ENCODE data around the gene KCNJ10. TPM values are rescaled to one million over a fixed set of nuclear protein-coding genes. Genes with fewer than 3 reads are reported as not detected.

The KCNJ10 gene
- total and polyA plus RNA-seq, 2 of the 13 experiments (the other 11 are each of a cell fraction or from before 2014, with no cell fraction given), result 4.4 to 10.3 TPM

- TF ChIP-seq ZIK1 (CRISPR knock-in tag; IDR thresholded peaks at IDR 0.05; ENCODE audit: borderline replicate concordance, low read depth) (no peak), AGO2 (optimal IDR thresholded peaks at IDR 0.05; ENCODE audit: low read depth, low read length) (no peak), BATF2 (CRISPR knock-in tag; IDR thresholded peaks at IDR 0.05) (no peak), ZNF143 (CRISPR knock-in tag; IDR thresholded peaks at IDR 0.05) (no peak), NFYC (CRISPR knock-in tag; IDR thresholded peaks at IDR 0.05) (no peak), YEATS2 (CRISPR knock-in tag; IDR thresholded peaks at IDR 0.05; ENCODE audit: borderline replicate concordance) (no peak), ZNF17 (CRISPR knock-in tag; IDR thresholded peaks at IDR 0.05) (no peak), ZZZ3 (CRISPR knock-in tag; IDR thresholded peaks at IDR 0.05; ENCODE audit: borderline replicate concordance) (no peak), TEAD3 (CRISPR knock-in tag; optimal IDR thresholded peaks at IDR 0.05; ENCODE audit: borderline replicate concordance) (peak; percentile 31), CHCHD3 (CRISPR knock-in tag; IDR thresholded peaks at IDR 0.05) (no peak), MXD3 (CRISPR knock-in tag; IDR thresholded peaks at IDR 0.05) (no peak), ZBTB7A (CRISPR knock-in tag; IDR thresholded peaks at IDR 0.05) (no peak), ZNF567 (CRISPR knock-in tag; IDR thresholded peaks at IDR 0.05; ENCODE audit: borderline replicate concordance) (no peak), NFKBIZ (CRISPR knock-in tag; IDR thresholded peaks at IDR 0.05) (no peak), SOX6 (IDR thresholded peaks at IDR 0.05) (no peak), SOX6 (CRISPR knock-in tag; IDR thresholded peaks at IDR 0.05) (peak; percentile 29), ZNF740 (CRISPR knock-in tag; IDR thresholded peaks at IDR 0.05) (no peak), FOXM1 (CRISPR knock-in tag; IDR thresholded peaks at IDR 0.05) (no peak), ZNF598 (CRISPR knock-in tag; IDR thresholded peaks at IDR 0.05; ENCODE audit: borderline replicate concordance) (no peak), TRIM22 (IDR thresholded peaks at IDR 0.05) (no peak), SOX5 (CRISPR knock-in tag; IDR thresholded peaks at IDR 0.05; ENCODE audit: borderline replicate concordance) (no peak), HDAC1 (CRISPR knock-in tag; IDR thresholded peaks at IDR 0.05) (no peak), ISL2 (CRISPR knock-in tag; IDR thresholded peaks at IDR 0.05) (no peak), AFF4 (CRISPR knock-in tag; IDR thresholded peaks at IDR 0.05) (no peak)
Measured at GRCh38 chr1:160064746-160065145, 5.2 kb downstream of the KCNJ10 start (continued).

Measured in HepG2 (cell line).